HCT116 (cell line): ENCODE results near the gene COL2A1. TPM values are rescaled to one million over a fixed set of nuclear protein-coding genes. Genes with fewer than 3 reads are reported as not detected.

Source experiments
- ATAC-seq: fragments of 200-7000 bp; cut with Tn5 transposase; 2 replicates; pipeline ENCODE4 v1.9.1; 2020; ENCODE audit warnings: mild to moderate bottlenecking, moderate library complexity
- BruUV-seq: library from RNA; stranded (reverse); fragments of 400-500 nt; replicated peaks from 2 replicates; lab custom pipeline; 2021; lab: Mats Ljungman, UMichigan
- CTCF ChIA-PET: fragments of 300-600 bp; sonication (Branson Sonifier 250); formaldehyde crosslinking; loops from one replicate; lab custom pipeline; 2021; ENCODE audit warnings: antibody characterized with exemption; lab: Charles Lee
- POLR2A ChIA-PET: fragments of 300-600, 350-600 bp; sonication (Branson Sonifier 250); formaldehyde crosslinking; loops from one replicate; lab custom pipeline; 2021; ENCODE audit warnings: antibody characterized with exemption; lab: Charles Lee
- RAD21 ChIA-PET, 2 experiments: fragments of 300-600 bp; sonication (Branson Sonifier 250); formaldehyde crosslinking; loops; one replicate each; lab custom pipeline; 2023; ENCODE audit warnings: low total read pairs in 2 of 2; ENCODE audit not compliant: uncharacterized antibody in 2 of 2, unreplicated experiment in 2 of 2, low non-redundant PET in 1 of 2; lab: Charles Lee
- DNase-seq: peaks from one replicate; pipeline ENCODE4 v3.0.0-alpha.2; 2010; ENCODE audit warnings: low read depth, low spot score
- H2AFZ ChIP-seq: fragments of 200-600 bp; shearing (Covaris generic), sonication (generic); 2 replicates; pipeline ENCODE4 v1.6.1; 2017; ENCODE audit warnings: low read depth, mixed run types, mixed read lengths, antibody characterized with exemption, low read length; ENCODE audit not compliant: poor library complexity, severe bottlenecking
- H3K27ac ChIP-seq: 2 replicates; pipeline ENCODE4 v1.5.1; 2012; ENCODE audit warnings: low read depth, low read length
- H3K27me3 ChIP-seq: fragments of 200-600 bp; sonication (generic); 2 replicates; pipeline ENCODE4 v1.6.1; 2016; ENCODE audit warnings: mixed run types, low read length, mixed read lengths; ENCODE audit not compliant: insufficient read depth
- H3K36me3 ChIP-seq, 2 experiments: fragments of 200-500 bp in 1 of 2; fragments of 200-600 bp in 1 of 2; sonication (Bioruptor generic) in 1 of 2; sonication (generic) in 1 of 2; 2 replicates each; pipeline versions ENCODE4 v1.5.1 to v1.6.1; 2014 to 2016; ENCODE audit warnings: low read length in 2 of 2, inconsistent platforms in 1 of 2, mixed read lengths in 1 of 2, mixed run types in 1 of 2; ENCODE audit not compliant: insufficient read depth in 2 of 2, control insufficient read depth in 1 of 2
- H3K4me1 ChIP-seq, 2 experiments: fragments of 200-600 bp in 1 of 2; sonication (generic) in 1 of 2; 2 replicates each; pipeline versions ENCODE4 v1.5.1 to v1.6.1; 2012 to 2017; ENCODE audit warnings: low read length in 2 of 2, inconsistent platforms in 1 of 2, mild to moderate bottlenecking in 1 of 2, mixed read lengths in 1 of 2, mixed run types in 1 of 2, moderate library complexity in 1 of 2; ENCODE audit not compliant: insufficient read depth in 2 of 2, control insufficient read depth in 1 of 2
- H3K4me2 ChIP-seq: fragments of 200-600 bp; sonication (generic); 2 replicates; pipeline ENCODE4 v1.6.1; 2017; ENCODE audit warnings: mixed run types, low read length, mixed read lengths
- H3K4me3 ChIP-seq, 2 experiments: fragments of 200-600 bp in 1 of 2; sonication (generic) in 1 of 2; replicated peaks in 1 of 2; 2 replicates each; pipeline ENCODE4 v1.5.1; 2011 to 2016; ENCODE audit warnings: low read length in 2 of 2, control low read depth in 1 of 2, low read depth in 1 of 2, mild to moderate bottlenecking in 1 of 2, mixed read lengths in 1 of 2, mixed run types in 1 of 2
- H3K79me2 ChIP-seq: fragments of 200-600 bp; sonication (generic); 2 replicates; pipeline ENCODE4 v1.6.1; 2017; ENCODE audit warnings: mild to moderate bottlenecking, mixed run types, low read length, moderate library complexity, mixed read lengths; ENCODE audit not compliant: insufficient read depth
- H3K9ac ChIP-seq: fragments of 200-600 bp; sonication (generic); 2 replicates; pipeline ENCODE4 v1.6.1; 2016; ENCODE audit warnings: low read length, mixed read lengths
- H3K9me2 ChIP-seq: fragments of 200-600 bp; sonication (generic), shearing (Covaris generic); 2 replicates; pipeline ENCODE4 v1.6.1; 2017; ENCODE audit warnings: mixed run types, mild to moderate bottlenecking, moderate library complexity; ENCODE audit not compliant: insufficient read depth
- H3K9me3 ChIP-seq, 2 experiments: fragments of 200-500 bp in 1 of 2; fragments of 200-600 bp in 1 of 2; sonication (Bioruptor generic) in 1 of 2; sonication (generic) in 1 of 2; 2 replicates each; pipeline ENCODE4 v1.6.1; 2014 to 2017; ENCODE audit warnings: low read length in 2 of 2, mixed read lengths in 2 of 2, inconsistent platforms in 1 of 2, low read depth in 1 of 2, mild to moderate bottlenecking in 1 of 2, mixed run types in 1 of 2, moderate library complexity in 1 of 2; ENCODE audit not compliant: control insufficient read depth in 1 of 2, insufficient read depth in 1 of 2
- H4K20me1 ChIP-seq: fragments of 200-600 bp; sonication (generic), shearing (Covaris generic); 2 replicates; pipeline ENCODE4 v1.6.1; 2017; ENCODE audit warnings: mixed run types, mild to moderate bottlenecking, moderate library complexity; ENCODE audit not compliant: insufficient read depth
- CBX3 ChIP-seq: IDR thresholded peaks from 2 replicates; pipeline ENCODE4 v1.6.1; 2012; ENCODE audit warnings: low read depth
- CEBPB ChIP-seq: IDR thresholded peaks from 2 replicates; pipeline ENCODE4 v1.6.1; 2012; ENCODE audit warnings: low read depth
- ELF1 ChIP-seq: IDR thresholded peaks from 2 replicates; pipeline ENCODE4 v1.6.1; 2012; ENCODE audit warnings: low read depth, borderline replicate concordance
- EZH2 ChIP-seq: fragments of 200-600 bp; sonication (generic); IDR thresholded peaks from 2 replicates; pipeline ENCODE4 v1.6.1; 2017; ENCODE audit warnings: antibody characterized with exemption, mixed run types
- FOSL1 ChIP-seq: IDR thresholded peaks from 2 replicates; pipeline ENCODE4 v1.6.1; 2012; ENCODE audit warnings: low read depth
- POLR2A ChIP-seq: IDR thresholded peaks from 2 replicates; pipeline ENCODE4 v1.7.0; 2011; ENCODE audit warnings: borderline replicate concordance; ENCODE audit not compliant: insufficient read depth, insufficient read length; ENCODE audit errors: extremely low read depth
- POLR2AphosphoS5 ChIP-seq: IDR thresholded peaks from 2 replicates; pipeline ENCODE4 v1.6.1; 2011; ENCODE audit warnings: mild to moderate bottlenecking, low read depth, low read length, moderate library complexity
- SIN3A ChIP-seq: IDR thresholded peaks from 2 replicates; pipeline ENCODE4 v1.6.1; 2012; ENCODE audit warnings: low read depth
- SP1 ChIP-seq: IDR thresholded peaks from 2 replicates; pipeline ENCODE4 v1.6.1; 2012; ENCODE audit warnings: low read depth
- SRF ChIP-seq: IDR thresholded peaks from 2 replicates; pipeline ENCODE4 v1.6.1; 2012; ENCODE audit warnings: low read depth
- TCF7L2 ChIP-seq: IDR thresholded peaks from 2 replicates; pipeline ENCODE4 v1.7.0; 2011; ENCODE audit warnings: borderline replicate concordance, inconsistent platforms; ENCODE audit not compliant: insufficient read depth, insufficient read length; ENCODE audit errors: extremely low read depth
- YY1 ChIP-seq: IDR thresholded peaks from 2 replicates; pipeline ENCODE4 v1.6.1; 2011; ENCODE audit warnings: low read length, low read depth, moderate library complexity, mild to moderate bottlenecking; ENCODE audit not compliant: insufficient replicate concordance; ENCODE audit errors: extremely low read depth
- ZFX ChIP-seq: fragments of 450-650 bp; IDR thresholded peaks from 2 replicates; pipeline ENCODE4 v1.6.1; 2017
- intact Hi-C: fragments of 100-400 bp; cut with micrococcal nuclease; formaldehyde crosslinking; loops from 2 replicates; pipeline ENCODE4 v1.10.0; 2022
- total RNA-seq: library from RNA; stranded (reverse); gene quantifications from one replicate; pipeline ENCODE4 v1.2.1, GENCODE V29; 2021; ENCODE audit not compliant: unreplicated experiment
- TF ChIP-seq, protein P1 (sequence below): IDR thresholded peaks from 2 replicates; pipeline ENCODE4 v1.6.1; 2012
- TF ChIP-seq, protein P2 (sequence below): IDR thresholded peaks from 2 replicates; pipeline ENCODE4 v1.6.1; 2012; ENCODE audit warnings: low read depth

Gene COL2A1
- total RNA-seq, 1 experiment from 2014 or later, result 0.22 TPM

DNA sequence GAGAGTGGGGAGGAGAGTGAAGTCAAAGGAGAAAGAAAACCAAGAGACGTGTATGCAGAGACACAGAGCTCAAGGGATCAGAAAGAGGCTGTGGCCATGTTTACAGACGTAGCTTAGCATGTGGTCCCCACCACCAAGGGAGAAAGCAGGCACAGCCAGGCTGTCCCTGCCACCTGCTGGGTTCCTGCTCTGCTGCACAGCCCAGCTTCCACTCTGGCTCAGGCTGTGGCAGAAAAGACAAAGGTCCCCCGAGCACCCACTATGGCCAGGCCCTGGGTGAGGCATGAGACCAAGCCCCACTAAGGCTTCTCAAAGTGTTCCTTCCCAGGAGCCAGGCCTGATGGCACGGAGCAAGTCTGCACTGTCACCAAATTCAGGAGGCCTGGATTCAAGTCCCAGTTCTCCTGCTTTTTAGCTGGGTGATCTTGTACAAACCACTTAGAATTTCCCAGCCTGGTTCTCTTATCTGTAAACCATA lies 25.9 kb upstream of the COL2A1 start:
- Histone ChIP-seq H3K27me3 (no peaks in the 10 kb centered on the region), H3K9ac (no peak overlapping the region), H3K36me3 (no peaks in the 10 kb centered on the region), H3K79me2 (no peaks in the 10 kb centered on the region), H4K20me1 (no peaks in the 10 kb centered on the region), H3K9me2 (no peaks in the 10 kb centered on the region), H3K4me2 (no peak overlapping the region), H3K9me3 (no peaks in the 10 kb centered on the region), H3K4me3 (no peak overlapping the region), H3K27ac (no peak overlapping the region), H2AFZ (no peak overlapping the region), H3K4me1 (peaks cover 0 to 6% of the 10 kb centered on the region in 2 experiments; a peak in 2 of 4 replicates)
- no TSS peak for BruUV-seq
- RAD21 ChIA-PET, result no interaction called here
- ATAC-seq (no peak), DNase-seq (no peak)
- CTCF ChIA-PET, result interaction anchor here (1.4 kb wide), 1 partner anchor 32 kb away, joined by 3 read pairs; no protein-coding TSS in a partner anchor
- intact Hi-C loops, result no loop called here
- TF ChIP-seq SRF (no peak), POLR2A (no peak), TCF7L2 (no peak), FOSL1 (no peak), EZH2 (no peak), ELF1 (no peak), CBX3 (no peak), SP1 (no peak), CEBPB (no peak), YY1 (no peak), ZFX (no peak), POLR2AphosphoS5 (no peak), SIN3A (no peak)
- TF ChIP-seq, protein P1, sequence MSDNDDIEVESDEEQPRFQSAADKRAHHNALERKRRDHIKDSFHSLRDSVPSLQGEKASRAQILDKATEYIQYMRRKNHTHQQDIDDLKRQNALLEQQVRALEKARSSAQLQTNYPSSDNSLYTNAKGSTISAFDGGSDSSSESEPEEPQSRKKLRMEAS, result no peak
- TF ChIP-seq, protein P2, sequence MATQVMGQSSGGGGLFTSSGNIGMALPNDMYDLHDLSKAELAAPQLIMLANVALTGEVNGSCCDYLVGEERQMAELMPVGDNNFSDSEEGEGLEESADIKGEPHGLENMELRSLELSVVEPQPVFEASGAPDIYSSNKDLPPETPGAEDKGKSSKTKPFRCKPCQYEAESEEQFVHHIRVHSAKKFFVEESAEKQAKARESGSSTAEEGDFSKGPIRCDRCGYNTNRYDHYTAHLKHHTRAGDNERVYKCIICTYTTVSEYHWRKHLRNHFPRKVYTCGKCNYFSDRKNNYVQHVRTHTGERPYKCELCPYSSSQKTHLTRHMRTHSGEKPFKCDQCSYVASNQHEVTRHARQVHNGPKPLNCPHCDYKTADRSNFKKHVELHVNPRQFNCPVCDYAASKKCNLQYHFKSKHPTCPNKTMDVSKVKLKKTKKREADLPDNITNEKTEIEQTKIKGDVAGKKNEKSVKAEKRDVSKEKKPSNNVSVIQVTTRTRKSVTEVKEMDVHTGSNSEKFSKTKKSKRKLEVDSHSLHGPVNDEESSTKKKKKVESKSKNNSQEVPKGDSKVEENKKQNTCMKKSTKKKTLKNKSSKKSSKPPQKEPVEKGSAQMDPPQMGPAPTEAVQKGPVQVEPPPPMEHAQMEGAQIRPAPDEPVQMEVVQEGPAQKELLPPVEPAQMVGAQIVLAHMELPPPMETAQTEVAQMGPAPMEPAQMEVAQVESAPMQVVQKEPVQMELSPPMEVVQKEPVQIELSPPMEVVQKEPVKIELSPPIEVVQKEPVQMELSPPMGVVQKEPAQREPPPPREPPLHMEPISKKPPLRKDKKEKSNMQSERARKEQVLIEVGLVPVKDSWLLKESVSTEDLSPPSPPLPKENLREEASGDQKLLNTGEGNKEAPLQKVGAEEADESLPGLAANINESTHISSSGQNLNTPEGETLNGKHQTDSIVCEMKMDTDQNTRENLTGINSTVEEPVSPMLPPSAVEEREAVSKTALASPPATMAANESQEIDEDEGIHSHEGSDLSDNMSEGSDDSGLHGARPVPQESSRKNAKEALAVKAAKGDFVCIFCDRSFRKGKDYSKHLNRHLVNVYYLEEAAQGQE, result no peak
- POLR2A ChIA-PET, result no interaction called here
